ENCODE measurements around the gene SERPINI1.

The SERPINI1 gene

GRCh38 chr3:167872032-167872431, 136.5 kb downstream of the SERPINI1 start:
- no peak for ATAC-seq
- TF ChIP-seq TOX (CRISPR knock-in tag; IDR thresholded peaks at IDR 0.05; ENCODE audit: borderline replicate concordance): no peak
- TF ChIP-seq CSRNP3 (CRISPR knock-in tag; IDR thresholded peaks at IDR 0.05): no peak
- TF ChIP-seq CSDC2 (CRISPR knock-in tag; IDR thresholded peaks at IDR 0.05): no peak
- no peak for TF ChIP-seq ZFP30 (CRISPR knock-in tag; IDR thresholded peaks at IDR 0.05)
- no peak for TF ChIP-seq TSHZ2 (CRISPR knock-in tag; IDR thresholded peaks at IDR 0.05)
- no peak for TF ChIP-seq RARB (CRISPR knock-in tag; IDR thresholded peaks at IDR 0.05)
- no peak for TF ChIP-seq ZNF8 (CRISPR knock-in tag; IDR thresholded peaks at IDR 0.05)
- TF ChIP-seq GLIS3 (CRISPR knock-in tag; IDR thresholded peaks at IDR 0.05): no peak
- TF ChIP-seq ZNF70 (CRISPR knock-in tag; IDR thresholded peaks at IDR 0.05): no peak
- no peak for TF ChIP-seq POU6F1 (CRISPR knock-in tag; IDR thresholded peaks at IDR 0.05; ENCODE audit: borderline replicate concordance, low read depth)
- no peak for TF ChIP-seq ISL1 (CRISPR knock-in tag; IDR thresholded peaks at IDR 0.05)

- no peak for ATAC-seq
- TF ChIP-seq SNAI2 (CRISPR knock-in tag; IDR thresholded peaks at IDR 0.05) (no peak), ESRRG (CRISPR knock-in tag; IDR thresholded peaks at IDR 0.05) (no peak), OSR1 (CRISPR knock-in tag; IDR thresholded peaks at IDR 0.05) (no peak), PATZ1 (CRISPR knock-in tag; IDR thresholded peaks at IDR 0.05; ENCODE audit: borderline replicate concordance) (no peak), BACH2 (CRISPR knock-in tag; IDR thresholded peaks at IDR 0.05; ENCODE audit: borderline replicate concordance) (no peak), ARNTL (CRISPR knock-in tag; IDR thresholded peaks at IDR 0.05; ENCODE audit: borderline replicate concordance, low read depth) (no peak), CREB5 (CRISPR knock-in tag; IDR thresholded peaks at IDR 0.05; ENCODE audit: low read depth) (no peak), ZFP3 (CRISPR knock-in tag; IDR thresholded peaks at IDR 0.05) (no peak), ZC3H10 (CRISPR knock-in tag; IDR thresholded peaks at IDR 0.05) (no peak), POU6F1 (CRISPR knock-in tag; IDR thresholded peaks at IDR 0.05; ENCODE audit: borderline replicate concordance, low read depth) (no peak), CSDC2 (CRISPR knock-in tag; IDR thresholded peaks at IDR 0.05) (no peak), ZNF565 (CRISPR knock-in tag; conservative IDR thresholded peaks at IDR 0.05; ENCODE audit: low read depth) (no peak), GLIS3 (CRISPR knock-in tag; IDR thresholded peaks at IDR 0.05) (no peak), ZFP30 (CRISPR knock-in tag; IDR thresholded peaks at IDR 0.05) (no peak), ZNF70 (CRISPR knock-in tag; IDR thresholded peaks at IDR 0.05) (no peak)
Measured at GRCh38 chr3:167872941-167873340, 137.4 kb downstream of the SERPINI1 start.

Data from SK-N-SH treated with all-trans-retinoic acid at 6 μM for 48 hours (cell line).